GM21619 (cell line): ENCODE measurements around the gene PTPRCAP.
"Not testable (repeated sequence)": the region's sequence is repeated elsewhere in the genome, so short reads cannot be mapped to it uniquely, and the experiment has no call there.

Experiments used
- ATAC-seq: cut with Tn5 transposase; IDR thresholded peaks from one replicate; pipeline ENCODE4 v1.9.1; 2021; ENCODE audit not compliant: unreplicated experiment

PTPRCAP gene

DNA sequence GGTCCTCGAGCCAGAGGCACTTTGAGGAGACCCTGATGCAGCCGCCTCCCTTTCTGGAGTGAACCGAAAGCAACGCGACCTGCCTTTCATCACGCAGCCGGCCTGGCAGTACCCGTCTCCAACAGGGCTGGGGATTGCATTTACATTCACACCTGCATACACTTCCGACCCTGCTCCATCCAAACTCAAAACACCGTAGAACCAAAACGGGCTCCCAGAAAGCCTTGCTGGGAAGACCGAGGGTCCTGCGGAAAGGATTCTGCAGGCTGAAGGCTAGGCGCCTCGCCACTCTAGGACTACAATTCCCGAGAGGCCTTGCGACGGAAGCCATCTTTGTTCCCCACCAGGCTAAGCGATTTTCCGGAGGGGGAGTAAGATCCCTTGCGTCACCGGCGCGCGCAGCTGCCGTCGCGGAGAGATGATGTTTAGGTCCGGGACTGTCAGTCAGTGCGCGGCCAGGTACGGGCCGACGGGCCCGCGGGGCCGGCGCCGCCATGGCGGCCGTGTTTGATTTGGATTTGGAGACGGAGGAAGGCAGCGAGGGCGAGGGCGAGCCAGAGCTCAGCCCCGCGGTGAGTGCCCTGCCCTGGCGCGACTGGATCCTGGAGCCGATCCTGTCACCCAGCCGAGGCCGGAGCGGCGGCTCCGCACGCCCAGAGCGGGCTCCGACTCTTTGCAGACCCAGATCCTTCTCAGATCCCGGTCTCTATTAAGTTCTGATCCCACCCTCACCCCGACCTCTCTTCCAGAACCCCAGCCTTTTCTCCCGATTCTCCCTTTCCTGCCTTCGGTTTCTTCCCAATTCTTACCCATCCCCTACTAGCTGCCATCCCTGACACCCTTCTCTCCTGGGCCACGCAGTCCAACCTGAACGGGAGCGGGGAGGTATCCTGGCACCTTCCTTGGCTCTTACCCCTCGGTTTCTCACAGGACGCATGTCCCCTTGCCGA lies 9.2 kb downstream of the PTPRCAP start, which contains the start of gene RPS6KB2:
RPS6KB2 (plus strand) TSS at position 443 of the 950 bp plus-strand sequence; CDS start at position 495, 52 bp downstream.
- peak; percentile 64 for ATAC-seq

DNA sequence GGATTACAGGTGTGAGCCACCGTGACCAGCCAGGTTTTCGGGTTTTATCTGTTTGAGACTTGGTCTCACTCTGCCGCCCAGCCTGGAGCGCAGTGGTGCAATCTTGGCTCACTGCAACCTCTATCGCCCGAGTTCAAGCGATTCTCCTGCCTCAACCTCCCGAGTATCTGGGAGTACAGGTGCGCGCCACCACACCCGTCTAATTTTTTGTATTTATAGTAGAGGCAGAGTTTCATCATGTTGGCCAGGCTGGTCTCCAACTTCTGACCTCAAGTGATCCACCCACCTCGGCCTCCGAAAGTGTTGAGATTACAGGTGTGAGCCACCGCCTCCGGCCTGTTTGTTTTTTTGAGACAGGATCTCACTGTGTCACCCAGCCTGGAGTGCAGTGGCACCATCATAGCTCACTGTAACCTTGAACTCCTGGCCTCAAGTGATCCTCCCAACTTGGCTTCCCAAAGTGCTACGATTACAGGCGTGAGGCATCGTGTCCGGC lies 10.1 kb downstream of the PTPRCAP start:
- not testable (repeated sequence) for ATAC-seq

DNA sequence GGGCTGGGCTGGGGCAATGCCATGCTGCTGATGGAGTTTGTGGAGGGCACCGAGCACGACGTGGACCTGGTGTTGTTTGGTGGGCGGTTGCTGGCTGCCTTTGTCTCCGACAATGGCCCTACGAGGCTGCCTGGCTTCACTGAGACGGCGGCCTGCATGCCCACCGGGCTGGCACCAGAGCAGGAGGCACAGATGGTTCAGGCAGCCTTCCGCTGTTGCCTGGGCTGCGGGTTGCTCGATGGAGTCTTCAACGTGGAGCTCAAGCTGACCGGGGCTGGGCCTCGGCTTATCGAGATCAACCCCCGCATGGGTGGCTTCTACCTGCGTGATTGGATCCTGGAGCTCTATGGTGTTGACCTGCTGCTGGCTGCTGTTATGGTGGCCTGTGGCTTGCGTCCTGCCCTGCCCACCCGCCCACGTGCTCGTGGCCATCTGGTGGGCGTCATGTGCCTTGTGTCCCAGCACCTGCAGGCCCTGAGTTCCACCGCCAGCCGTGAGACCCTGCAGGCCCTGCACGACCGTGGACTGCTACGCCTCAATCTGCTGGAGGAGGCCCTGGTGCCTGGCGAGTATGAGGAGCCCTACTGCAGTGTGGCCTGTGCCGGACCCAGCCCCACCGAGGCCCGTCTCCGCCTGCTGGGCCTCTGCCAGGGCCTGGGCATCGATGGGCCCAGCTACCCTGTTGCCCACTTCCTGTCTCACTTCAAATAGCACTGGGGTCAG lies 13.4 kb downstream of the PTPRCAP start:
- ATAC-seq, result no peak

DNA sequence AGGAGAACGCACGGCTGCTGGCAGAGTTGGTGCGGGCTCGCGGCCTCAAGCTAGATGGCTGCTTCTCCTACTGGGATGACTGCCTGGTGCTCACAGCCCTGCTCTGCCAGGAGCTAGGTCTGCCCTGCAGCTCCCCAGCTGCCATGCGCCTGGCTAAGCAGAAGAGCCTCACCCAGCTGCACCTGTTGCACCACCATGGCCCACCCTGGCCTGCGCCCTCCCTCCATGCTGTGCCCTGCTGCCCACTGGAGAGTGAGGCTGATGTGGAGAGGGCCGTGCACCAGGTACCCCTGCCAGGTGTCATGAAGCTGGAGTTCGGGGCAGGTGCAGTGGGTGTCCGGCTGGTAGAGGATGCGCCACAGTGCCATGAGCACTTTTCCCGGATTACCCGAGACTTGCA lies 14.0 kb downstream of the PTPRCAP start:
- ATAC-seq, result no peak

DNA sequence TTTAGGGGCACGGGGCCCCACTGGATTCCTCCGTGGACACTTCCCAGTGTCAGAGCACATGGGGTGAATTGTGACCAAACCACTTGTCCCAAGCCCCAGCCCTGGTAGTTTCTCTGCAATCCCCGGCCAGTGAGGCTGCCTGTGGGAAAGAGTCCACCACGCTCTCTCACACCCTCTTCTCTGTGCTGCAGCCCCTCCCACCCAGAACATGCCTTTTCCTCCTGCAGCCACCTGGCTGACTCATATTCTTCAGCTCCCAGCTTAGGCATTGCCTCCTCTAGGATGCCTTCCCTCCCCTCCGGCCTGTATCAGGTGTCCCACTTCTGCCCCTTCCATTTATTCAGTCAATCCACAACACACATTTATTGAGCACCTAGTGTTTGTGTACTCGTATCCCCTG lies 14.6 kb downstream of the PTPRCAP start:
- ATAC-seq, result no peak

DNA sequence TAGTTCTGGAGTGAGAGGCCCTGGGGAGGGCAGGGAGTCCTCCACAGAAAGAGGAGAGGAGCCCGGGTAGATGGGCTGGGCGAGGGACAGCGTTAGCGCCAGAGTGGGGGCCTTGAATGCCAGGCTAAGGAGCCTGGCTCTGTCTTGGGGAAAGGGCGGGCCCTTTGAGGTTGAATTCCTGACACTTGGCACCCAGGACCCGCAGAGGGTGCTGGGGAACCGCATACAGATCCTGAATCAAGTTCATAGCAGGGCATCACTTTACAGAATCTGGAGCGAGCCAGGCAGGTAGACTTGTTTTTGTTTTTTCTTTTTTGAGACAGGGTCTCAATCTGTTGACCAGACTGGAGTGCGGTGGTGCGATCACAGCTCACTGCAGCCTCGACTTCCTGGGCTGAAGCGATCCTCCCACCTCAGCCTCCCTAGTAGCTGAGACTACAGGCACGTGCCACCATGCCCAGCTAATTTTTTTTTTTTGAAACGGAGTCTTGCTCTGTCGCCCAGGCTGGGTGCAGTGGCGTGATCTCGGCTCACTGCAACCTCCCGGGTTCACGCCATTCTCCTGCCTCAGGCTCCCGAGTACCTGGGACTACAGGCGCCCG lies 16.0 kb downstream of the PTPRCAP start:
- no peak for ATAC-seq

DNA sequence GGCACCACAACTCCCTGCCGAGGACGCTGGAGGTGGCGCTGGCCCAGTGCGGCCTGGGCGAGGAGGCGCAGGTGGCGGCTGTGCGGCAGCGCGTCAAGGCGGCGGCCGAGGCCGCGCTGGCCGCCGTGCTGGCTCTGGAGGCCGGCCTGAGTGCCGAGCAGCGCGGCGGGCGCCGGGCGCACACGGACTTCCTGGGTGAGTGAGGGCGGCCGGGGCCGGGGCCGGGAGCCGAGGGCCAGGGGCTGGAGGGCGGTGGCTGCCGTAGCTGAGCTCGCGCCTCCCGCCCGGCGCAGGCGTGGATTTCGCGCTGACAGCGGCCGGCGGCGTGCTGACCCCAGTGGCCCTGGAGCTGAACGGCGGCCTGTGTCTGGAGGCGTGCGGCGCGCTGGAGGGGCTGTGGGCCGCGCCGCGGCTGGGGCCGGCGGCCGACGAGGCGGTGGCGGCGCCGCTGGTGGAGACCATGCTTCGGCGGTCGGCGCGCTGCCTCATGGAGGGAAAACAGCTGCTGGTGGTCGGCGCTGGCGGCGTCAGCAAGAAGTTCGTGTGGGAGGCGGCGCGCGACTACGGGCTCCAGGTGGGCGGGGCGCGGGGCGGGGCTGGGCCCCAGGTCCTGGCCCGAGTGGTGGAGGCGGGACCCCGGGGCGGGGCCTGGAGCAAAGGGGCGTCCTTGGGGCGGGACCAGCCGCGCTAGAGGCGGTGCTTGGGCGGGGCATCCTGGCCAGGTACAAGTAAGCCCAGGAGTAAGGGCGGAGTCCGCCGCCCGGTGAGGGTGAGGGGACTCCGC lies 16.6 kb downstream of the PTPRCAP start:
- peak; percentile 69 for ATAC-seq

DNA sequence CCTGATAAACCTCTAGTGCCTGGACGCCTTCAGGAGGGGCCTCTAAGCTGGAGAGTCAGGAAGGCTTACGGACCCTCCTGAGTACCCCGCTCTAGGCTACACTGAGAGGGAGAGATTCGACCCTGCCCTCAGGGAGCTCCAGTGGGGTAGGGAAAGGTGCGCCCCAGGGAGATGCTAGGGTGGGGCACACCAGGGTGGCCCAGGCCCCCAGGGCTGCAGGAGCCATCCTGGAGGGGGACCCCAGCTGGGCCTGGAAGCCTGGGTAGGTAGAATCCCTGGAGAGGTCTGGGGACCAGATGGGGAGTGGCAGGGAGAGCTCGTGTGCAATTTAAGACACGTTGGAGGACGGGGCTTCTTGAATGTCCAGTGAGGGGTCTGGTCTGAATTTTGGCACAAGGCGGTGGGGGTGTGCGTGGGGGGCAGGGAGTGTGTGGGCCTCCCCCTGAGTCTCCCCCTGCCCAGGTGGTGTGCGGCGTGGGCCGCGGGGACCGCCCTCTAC lies 17.3 kb downstream of the PTPRCAP start:
- no peak for ATAC-seq

DNA sequence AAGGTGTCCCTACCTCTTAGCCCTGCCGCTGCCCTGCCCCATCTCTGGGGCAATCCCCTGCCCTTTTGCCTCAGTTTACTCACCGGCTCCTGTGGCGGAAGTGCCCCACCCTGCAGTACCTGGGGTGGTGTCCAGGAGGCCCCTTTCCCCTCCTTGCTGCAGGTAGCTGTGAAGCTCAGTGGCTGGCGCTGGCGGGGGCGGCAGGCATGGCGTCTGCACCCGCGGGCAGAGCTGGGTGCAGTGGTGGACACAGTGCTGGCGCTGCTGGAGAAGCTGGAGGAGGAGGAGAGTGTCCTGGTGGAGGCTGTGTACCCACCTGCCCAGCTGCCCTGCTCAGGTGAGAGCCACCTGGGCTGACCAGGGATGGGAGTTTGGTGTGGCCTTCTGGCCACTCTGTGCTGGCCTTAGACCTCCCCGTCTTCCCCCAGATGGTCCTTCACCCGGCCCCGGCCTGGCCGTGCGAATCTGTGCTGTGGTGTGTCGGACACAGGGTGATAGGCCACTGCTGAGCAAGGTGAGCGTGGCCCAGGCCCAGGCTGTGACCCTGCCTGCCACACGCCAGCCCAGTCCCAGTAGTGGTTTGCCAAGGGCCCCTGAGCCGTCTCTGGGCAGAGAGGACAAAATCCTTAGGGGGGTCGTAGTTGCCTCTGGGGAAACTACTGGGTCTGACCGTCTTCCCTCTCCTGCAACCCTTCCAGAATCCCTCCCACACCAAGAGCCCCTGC lies 18.0 kb downstream of the PTPRCAP start:
- ATAC-seq, result no peak

DNA sequence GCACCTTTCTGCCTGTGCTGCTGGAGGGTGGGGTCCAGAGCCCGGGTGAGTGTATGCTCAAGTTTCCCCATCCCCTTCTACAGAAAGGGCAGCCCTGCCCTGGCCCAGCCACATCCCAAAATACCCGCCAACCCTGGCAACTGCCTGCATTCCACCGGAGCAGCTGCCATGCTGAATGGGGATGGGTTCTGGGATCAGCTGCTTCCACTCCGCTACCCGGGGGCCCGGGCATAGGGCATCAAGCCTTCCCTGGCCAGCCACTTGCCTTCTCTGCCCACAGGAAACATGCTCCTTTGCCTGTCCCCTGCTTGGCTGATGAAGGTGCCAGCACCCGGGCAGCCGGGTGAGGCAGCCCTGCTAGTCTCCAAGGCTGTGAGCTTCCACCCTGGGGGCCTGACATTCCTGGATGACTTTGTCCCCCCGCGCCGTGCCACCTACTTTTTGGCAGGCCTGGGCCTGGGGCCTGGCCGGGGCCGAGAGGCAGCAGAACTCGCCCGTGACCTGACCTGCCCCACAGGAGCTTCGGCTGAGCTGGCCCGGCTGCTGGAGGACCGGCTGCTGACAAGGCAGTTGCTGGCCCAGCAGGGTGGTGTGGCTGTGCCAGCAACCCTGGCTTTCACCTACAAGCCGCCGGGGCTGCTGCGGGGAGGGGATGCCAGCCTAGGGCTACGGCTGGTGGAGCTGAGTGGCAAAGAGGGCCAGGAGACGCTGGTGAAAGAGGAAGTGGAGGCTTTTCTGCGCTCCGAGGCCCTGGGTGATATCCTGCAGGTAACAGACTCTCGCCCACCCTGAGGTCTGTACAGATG lies 18.8 kb downstream of the PTPRCAP start:
- no peak for ATAC-seq

DNA sequence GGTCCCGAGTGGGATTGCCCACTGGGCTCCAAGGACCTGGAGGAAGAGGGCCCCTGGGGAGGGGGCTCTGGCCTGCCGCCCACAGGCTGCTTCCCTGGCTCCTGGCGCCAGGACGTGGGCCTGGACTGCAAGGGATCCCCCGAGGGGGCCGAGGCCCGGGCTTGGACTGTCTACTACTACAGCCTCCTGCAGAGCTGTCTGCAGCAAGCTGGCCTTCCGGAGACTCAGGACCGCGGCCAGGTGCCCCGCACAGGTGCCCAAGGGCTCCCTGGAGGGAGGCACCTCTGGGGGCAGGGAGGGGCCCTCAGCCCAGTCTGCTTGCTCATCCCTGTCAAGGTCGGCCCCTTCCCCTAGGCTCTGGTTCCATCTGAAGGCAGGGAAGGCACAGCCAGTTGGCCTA lies 20.1 kb downstream of the PTPRCAP start:
- no peak for ATAC-seq

DNA sequence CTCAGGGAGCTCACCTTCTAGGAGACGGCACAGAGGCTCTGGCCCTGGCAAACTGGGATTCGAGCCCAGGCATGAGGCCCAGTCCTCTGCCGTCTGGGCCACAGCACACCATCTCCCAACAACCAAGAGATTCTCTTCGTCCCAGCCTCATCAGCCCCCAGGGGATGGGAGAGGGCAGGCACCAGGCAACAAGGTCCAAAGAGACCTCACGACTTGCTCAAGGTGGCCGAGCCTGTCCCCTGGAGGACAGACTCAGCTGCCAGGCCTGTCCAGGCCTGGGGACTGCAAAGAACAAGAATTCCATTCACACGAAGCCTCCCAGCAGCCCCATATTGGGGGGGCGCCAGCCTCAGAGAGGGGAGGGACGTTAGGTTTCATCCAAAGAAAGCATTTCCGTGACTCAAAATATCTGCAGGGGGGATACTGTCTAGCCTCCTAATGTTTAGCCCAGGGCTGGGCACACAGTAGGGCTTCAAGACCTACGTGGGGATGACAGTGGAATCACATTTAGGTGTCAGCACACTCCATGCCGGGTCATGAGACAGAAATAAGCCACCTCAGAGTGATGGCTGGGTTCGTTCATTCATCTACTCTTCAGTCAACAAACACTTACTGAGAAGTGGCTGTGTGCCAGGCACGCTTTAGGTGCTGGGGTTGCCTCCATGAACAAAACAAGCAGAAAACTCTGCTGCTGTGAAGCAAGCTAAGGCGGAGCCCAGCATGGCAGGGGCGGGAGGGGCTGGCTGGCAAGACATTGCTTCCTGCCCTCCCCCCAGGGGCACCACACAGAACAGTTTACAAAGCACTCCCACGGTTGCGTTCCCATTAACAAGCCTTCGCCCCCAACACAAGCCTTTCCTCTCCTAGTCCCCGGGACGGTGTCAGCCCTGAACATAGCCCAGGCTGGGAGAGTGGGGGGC lies 20.8 kb downstream of the PTPRCAP start:
- no peak for ATAC-seq

DNA sequence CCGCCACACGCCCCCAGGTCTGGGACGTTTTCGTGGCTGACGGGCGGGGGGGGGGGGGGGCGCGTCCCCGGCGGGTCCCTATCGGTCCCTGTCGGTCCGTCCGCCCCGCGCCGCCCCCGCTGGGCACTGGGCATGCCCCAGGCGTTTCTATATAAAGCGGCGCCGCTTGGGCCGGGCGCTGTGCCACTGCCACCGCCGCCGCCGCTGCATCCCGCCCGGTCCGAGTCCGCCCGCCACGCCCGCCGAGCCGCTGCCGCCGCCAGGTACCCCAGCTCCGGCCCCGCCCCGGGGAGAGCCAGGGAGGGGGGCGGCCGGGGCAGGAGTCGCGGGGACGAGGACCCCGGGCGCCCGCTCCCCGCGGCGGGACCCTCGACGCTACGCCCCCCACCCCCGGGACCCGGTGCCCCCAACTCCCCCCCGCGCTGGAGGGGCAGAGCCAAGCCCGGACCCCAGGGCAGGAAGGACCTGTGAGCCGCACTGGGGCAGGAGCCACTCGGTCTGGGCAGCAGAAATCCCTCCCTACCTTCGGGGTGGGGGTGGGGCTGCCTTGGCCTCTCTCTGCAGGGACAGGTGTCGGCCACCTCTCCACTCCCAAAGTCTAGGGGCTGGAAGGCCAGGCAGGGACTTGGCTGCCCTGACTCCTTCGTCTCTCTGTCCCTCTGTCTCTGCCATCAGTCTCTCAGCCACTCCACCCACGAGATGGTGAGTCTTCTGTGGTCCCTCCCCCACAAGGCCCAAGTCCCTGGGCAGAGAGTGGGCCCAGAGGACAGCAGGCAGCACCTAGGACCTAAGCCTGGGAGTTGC lies 21.8 kb downstream of the PTPRCAP start, which contains the start of gene CARNS1:
CARNS1 (plus strand) TSS at position 178 of the 804 bp plus-strand sequence; CDS start at position 700, 522 bp downstream.
- ATAC-seq, result no peak

DNA sequence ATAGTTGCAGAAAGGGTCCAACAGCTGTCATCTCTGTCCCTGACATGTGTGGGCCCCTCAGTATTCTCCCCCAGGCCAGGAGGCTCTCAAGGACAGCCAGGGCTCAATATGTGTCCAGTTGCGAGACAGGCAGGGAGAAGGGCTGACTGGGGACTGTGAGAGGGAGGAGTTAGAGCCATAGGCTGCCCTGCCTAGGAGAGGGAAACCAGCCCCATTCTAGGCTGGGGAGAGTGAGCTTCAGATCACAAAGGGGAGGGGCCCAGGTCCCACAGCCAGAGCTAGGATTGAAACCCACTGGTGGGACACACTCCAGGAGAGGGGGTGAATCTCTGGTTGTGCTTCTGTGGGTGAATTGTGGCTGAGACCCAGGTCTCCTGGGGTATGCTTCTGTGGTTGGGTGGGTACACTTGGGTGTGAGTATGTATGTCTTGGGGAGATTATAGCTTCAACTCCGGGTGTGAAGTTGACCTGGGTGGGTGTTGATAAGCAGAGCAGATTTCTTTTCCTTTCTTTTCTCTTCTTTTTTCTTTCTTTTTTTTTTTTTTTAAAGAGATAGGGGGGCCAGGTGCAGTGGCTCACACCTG lies 24.1 kb downstream of the PTPRCAP start:
- no peak for ATAC-seq

DNA sequence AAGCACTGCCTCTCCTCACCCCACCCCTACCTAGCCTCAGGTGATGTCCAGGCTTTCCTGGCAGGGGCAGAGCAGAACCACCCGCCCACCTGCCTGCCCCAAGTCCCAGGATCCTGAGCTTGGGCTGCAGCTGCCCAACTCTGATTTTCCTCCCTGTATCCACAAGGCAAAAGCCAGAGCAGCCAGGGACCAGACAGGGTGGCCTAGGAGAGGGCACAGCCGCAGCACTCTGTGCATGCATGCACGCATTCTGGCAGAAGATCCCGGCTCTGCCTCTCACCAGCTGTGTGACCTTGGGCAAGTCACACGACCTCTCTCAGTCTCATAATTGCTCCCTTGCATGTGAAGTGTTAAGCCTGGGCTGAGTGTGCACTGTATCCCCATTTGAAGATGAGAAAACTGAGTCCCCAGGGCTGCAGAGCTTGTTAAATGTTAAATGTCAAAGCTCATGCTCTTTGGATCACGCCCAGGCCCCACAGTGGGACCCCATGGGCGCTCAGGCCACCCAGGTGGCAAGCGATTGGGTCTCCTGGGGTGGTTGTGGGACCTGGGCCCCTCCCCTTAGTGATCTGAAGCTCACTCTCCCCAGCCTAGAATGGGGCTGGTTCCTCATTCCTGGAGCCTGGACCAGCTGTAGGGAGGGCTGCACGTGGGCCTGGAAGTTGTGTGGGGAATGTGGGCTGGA lies 24.8 kb downstream of the PTPRCAP start:
- ATAC-seq, result no peak

DNA sequence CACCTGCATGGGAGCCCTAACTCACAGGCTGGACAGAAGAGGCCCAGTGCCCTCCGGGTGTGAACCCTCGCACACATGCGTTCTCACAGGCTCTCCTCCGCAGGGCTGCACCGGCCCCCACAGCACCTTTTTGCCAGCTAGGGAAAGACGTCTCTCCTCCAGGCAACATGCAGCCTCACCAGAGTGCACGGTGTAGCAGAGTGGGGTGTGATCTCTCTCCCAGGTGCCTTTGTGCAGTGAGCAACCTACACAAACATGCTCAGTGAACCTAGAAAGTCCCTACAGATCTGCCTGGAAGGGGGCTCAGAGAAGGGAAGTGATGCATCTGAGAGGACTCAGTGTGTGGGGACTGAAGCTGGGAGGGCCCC lies 25.7 kb downstream of the PTPRCAP start:
- no peak for ATAC-seq
